ENCODE data around the gene CYP3A5. TPM values are rescaled to one million over a fixed set of nuclear protein-coding genes. Genes with fewer than 3 reads are reported as not detected.

CYP3A5 gene
- total and polyA plus RNA-seq, 2 of the 13 experiments (the other 11 are each of a cell fraction or from before 2014, with no cell fraction given): 5.7 to 9.3 TPM

DNA sequence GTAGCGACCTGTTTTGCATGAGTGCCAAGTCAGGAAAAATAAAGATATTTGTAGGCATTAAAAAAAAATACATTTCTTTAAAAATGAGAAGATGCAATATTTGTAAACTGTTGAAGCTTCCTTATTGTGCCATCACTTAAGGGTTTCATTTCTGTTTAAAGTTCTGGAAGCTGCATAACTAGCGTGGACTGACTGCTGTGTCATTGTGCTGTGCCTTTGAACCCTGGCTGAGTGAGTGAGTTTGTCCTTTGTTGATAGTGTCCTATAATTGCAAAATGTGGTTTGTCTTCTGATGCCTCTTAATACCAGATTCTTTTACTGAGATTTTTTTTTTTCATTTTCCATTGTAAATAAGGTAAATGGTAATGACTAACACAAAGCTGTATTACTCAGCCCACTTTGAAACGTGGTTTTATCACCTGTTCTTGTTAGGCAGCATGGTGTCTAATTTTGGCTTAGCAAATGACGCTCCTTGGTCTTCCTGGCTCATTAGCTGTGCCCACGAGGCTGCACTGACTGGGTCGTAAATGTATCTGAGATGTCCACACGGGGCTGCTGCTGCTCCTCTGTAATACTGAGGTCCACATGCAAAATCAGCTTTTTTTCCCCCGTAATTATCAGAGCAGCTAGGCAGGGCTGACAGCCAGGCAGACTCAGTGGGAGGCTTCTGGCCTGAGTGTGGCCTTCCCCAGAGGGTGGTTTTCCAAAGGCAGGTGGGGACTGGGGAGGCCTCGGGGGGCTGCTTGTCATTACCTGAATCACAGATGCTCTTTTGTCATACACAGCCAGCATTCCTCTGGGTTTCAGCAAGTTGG lies 48.3 kb downstream of the CYP3A5 start (continued):
- TF ChIP-seq, protein P1, sequence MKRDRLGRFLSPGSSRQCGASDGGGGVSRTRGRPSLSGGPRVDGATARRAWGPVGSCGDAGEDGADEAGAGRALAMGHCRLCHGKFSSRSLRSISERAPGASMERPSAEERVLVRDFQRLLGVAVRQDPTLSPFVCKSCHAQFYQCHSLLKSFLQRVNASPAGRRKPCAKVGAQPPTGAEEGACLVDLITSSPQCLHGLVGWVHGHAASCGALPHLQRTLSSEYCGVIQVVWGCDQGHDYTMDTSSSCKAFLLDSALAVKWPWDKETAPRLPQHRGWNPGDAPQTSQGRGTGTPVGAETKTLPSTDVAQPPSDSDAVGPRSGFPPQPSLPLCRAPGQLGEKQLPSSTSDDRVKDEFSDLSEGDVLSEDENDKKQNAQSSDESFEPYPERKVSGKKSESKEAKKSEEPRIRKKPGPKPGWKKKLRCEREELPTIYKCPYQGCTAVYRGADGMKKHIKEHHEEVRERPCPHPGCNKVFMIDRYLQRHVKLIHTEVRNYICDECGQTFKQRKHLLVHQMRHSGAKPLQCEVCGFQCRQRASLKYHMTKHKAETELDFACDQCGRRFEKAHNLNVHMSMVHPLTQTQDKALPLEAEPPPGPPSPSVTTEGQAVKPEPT (CRISPR knock-in tag; IDR thresholded peaks at IDR 0.05; ENCODE audit: low read depth): no peak
- TF ChIP-seq NR3C1 (CRISPR knock-in tag; IDR thresholded peaks at IDR 0.05): no peak
- TF ChIP-seq REXO4 (CRISPR knock-in tag; IDR thresholded peaks at IDR 0.05; ENCODE audit: borderline replicate concordance): no peak
- no peak for TF ChIP-seq ZNF761 (CRISPR knock-in tag; conservative IDR thresholded peaks at IDR 0.05)
- TF ChIP-seq SAP130 (CRISPR knock-in tag; IDR thresholded peaks at IDR 0.05; ENCODE audit: low read depth): 0 out of 2 replicates have a peak, but pooled peaks have one; percentile 17
- TF ChIP-seq ZNF101 (CRISPR knock-in tag; IDR thresholded peaks at IDR 0.05; ENCODE audit: borderline replicate concordance, low read depth): no peak
- no peak; the same call in 1 of the 2 replicates for TF ChIP-seq ZNF256 (CRISPR knock-in tag; conservative IDR thresholded peaks at IDR 0.05)
- no peak for TF ChIP-seq NFATC3 (CRISPR knock-in tag; IDR thresholded peaks at IDR 0.05)
- TF ChIP-seq SCMH1 (CRISPR knock-in tag; IDR thresholded peaks at IDR 0.05; ENCODE audit: borderline replicate concordance): no peak
- TF ChIP-seq, protein P2, sequence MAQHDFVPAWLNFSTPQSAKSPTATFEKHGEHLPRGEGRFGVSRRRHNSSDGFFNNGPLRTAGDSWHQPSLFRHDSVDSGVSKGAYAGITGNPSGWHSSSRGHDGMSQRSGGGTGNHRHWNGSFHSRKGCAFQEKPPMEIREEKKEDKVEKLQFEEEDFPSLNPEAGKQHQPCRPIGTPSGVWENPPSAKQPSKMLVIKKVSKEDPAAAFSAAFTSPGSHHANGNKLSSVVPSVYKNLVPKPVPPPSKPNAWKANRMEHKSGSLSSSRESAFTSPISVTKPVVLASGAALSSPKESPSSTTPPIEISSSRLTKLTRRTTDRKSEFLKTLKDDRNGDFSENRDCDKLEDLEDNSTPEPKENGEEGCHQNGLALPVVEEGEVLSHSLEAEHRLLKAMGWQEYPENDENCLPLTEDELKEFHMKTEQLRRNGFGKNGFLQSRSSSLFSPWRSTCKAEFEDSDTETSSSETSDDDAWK (CRISPR knock-in tag; IDR thresholded peaks at IDR 0.05): no peak
- 0 out of 2 replicates have a peak, but pooled peaks have one; percentile 43 for TF ChIP-seq ISL2 (CRISPR knock-in tag; IDR thresholded peaks at IDR 0.05)
- TF ChIP-seq POGZ (CRISPR knock-in tag; IDR thresholded peaks at IDR 0.05): no peak
- 0 out of 2 replicates have a peak, but pooled peaks have one; percentile 31 for TF ChIP-seq HOXA3 (CRISPR knock-in tag; IDR thresholded peaks at IDR 0.05)
- no peak for TF ChIP-seq TFAP4 (IDR thresholded peaks at IDR 0.05; ENCODE audit: borderline replicate concordance, low read depth)
- TF ChIP-seq TSC22D2 (CRISPR knock-in tag; IDR thresholded peaks at IDR 0.05; ENCODE audit: borderline replicate concordance): 0 out of 2 replicates have a peak, but pooled peaks have one; percentile 29
- no peak for TF ChIP-seq THRA (CRISPR knock-in tag; IDR thresholded peaks at IDR 0.05; ENCODE audit: borderline replicate concordance)
- no peak for TF ChIP-seq HOXA9 (CRISPR knock-in tag; IDR thresholded peaks at IDR 0.05; ENCODE audit: borderline replicate concordance)
- TF ChIP-seq ZBTB7B (CRISPR knock-in tag; IDR thresholded peaks at IDR 0.05): no peak
- TF ChIP-seq, protein P3, sequence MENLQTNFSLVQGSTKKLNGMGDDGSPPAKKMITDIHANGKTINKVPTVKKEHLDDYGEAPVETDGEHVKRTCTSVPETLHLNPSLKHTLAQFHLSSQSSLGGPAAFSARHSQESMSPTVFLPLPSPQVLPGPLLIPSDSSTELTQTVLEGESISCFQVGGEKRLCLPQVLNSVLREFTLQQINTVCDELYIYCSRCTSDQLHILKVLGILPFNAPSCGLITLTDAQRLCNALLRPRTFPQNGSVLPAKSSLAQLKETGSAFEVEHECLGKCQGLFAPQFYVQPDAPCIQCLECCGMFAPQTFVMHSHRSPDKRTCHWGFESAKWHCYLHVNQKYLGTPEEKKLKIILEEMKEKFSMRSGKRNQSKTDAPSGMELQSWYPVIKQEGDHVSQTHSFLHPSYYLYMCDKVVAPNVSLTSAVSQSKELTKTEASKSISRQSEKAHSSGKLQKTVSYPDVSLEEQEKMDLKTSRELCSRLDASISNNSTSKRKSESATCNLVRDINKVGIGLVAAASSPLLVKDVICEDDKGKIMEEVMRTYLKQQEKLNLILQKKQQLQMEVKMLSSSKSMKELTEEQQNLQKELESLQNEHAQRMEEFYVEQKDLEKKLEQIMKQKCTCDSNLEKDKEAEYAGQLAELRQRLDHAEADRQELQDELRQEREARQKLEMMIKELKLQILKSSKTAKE (CRISPR knock-in tag; IDR thresholded peaks at IDR 0.05; ENCODE audit: borderline replicate concordance): no peak
- TF ChIP-seq HDAC6 (IDR thresholded peaks at IDR 0.05; ENCODE audit: low read depth, low read length): no peak
- 0 out of 2 replicates have a peak, but pooled peaks have one; percentile 23 for TF ChIP-seq ZFY (CRISPR knock-in tag; IDR thresholded peaks at IDR 0.05)
- no peak for TF ChIP-seq FOXP1 (IDR thresholded peaks at IDR 0.05)
- no peak for TF ChIP-seq FOXP1 (CRISPR knock-in tag; IDR thresholded peaks at IDR 0.05)

Measured in HepG2 (cell line).